CD4-positive, alpha-beta T cell treated with Interleukin-4 for 1 hour (primary cell): Measurements from ENCODE around the gene FXYD3.
"Not testable (repeated sequence)": the region's sequence is repeated elsewhere in the genome, so short reads cannot be mapped to it uniquely, and the experiment has no call there.

Experiments used
- DNase-seq, 2 donors: peaks; one replicate each; pipeline ENCODE4 v3.0.0-alpha.2; 2020 to 2022

The FXYD3 gene

DNA sequence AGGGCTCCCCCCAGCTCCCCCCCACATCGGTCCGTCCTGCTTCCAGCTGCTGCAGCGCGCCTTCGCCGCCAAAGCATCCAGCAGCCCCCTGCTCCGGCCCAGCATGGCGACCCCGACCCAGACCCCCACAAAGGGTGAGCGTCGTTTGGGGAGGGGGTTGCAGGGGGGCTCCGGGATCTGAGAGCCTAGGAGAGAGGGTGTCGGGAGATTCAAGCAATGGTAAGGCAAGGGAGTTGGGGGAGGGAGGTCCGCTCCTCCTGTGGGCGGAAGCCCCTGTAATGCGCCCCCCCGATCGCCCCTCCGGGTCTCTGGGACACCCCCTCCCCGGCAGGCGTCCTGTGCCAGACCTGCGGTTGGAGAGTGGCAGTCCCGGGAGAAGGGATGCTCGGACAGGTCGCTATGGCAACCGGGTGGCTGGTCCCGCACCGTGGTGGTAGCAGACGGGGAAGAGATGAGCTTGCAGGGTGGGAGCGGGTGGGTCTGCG, 27.6 kb downstream of the FXYD3 start, which contains the start of gene FXYD7:
Gene FXYD7 (plus strand): TSS at position 25 of the 485 bp plus-strand sequence. CDS start 79 bp downstream, at position 104.
- DNase-seq = peak in 1 of 2 donors; percentile 14

DNA sequence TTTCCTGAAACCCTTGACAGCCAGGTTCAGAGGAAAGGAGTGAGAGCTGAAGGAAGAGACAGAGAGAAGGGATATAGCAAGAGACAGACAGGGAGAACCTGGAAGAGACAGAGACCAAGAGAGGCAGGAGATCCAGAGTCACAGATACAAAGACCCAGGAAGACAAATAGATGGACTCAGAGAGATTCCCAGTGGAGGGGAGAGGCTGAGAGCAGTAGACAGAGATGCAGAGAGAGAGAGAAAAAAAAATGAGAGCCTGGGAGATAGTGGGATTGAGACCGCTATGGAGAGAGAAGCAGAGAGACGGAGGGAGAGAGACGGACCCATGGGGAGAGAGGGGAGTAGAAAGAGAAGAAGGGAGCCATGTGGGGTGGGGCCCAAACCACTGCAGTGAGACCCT, 28.2 kb downstream of the FXYD3 start:
- no peak for DNase-seq

DNA sequence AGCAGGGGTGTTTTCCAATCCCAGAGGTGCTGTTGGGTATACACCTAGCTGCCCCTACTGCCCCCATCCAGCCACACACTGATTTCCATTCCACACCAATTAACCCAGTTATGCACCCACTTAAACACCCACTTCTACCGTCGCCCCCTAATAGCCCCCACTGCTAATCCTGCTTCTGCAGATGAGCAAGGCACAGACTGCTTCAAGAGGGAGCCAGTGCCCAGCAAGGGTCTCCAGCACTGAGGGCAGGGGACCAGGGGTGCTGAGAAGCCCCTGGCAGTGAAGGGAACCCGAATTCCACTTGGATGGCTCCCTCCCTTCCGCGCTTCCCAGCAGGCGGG, 28.6 kb downstream of the FXYD3 start:
- DNase-seq = no peak

DNA sequence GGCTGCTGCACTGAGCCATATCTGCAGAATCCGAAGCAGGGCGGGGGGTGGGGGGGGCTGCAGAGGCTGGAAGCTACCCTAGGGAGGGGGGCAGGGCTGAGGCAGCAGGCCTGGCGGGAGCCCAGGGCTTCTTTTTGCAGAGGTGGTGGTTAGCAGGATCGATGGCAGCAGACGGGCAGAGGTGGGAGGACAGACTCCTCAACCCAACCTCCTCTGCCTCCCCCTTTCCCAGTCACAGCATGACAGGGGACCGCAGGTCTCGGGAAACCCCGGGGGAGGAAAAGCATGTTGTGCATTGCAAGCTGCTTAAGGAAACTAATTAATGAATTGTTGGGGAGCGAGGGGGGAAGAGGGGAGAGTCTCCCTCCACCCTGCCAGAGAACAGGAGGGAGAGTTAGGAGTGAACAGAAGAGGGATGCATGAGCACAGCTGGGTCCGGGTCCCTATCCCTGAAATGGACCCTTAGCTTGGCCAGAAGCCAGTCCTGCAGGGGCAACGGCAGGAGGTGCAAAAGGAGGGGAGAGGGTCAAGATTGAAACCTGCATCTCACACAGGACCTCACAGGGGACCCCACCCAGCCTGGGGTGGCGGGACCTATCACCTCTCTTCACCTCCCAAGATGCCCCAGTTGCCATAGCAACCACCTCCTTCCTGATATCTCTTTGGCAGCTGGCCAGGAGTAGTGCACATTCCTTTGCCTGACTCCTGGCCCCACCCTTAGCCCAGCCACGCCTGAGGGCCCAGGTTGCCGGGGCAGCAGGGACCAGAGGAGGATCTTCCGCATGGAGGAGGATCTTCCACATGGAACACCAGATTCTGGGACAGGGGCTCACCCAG, 29.2 kb downstream of the FXYD3 start:
- DNase-seq = peak; percentile 47 to 63

DNA sequence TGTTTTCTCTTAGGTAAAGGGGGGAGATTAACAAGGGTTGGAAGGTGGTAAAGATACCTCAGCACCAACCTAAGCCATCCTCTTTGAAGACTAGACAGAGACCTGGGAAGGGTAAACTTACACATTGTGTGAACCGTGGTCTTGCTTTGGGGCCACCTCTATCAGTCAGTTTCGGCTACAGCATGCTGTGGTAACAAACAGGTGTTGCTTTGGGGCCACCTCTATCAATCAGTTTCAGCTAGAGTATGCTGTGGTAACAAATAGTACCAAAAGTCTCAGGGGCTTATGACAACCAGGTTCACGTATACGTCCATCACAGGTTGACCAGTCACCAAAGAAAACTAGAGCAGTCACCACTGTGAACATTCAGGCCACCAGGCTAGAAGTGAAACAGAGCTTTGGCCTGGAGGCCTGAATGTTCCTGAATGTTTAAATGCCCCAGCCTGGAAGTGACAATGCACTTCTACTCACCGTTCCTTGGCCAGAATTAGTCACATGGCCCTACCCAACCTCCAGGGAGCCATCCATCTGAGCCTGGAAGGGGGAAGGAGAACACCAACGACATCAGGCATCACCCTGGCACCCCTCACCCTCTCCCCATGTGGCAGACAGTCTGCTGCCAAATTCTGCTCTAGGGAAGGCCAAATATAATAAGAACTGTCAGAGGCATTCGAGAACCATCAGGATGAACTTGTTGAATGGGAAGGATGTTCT, 31.3 kb downstream of the FXYD3 start:
- no peak for DNase-seq

DNA sequence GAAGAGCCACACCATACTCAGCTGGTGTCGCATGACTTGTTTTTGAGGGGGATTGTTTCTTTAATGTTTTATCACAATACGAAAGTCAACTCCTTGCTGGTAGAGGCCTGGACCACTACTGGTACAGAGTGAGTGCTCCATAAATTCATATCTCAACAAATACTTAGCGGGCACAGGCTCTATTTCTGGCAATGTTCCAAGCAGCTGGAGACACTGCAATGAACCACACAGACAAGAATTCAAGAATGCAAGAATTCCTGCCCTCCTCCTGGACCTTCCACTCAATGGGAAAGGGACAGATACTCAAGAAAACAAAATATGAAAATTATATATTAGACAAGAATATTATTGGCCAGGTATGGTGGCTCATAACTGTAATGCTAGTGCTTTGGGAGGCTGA, 33.8 kb downstream of the FXYD3 start:
- no peak for DNase-seq

DNA sequence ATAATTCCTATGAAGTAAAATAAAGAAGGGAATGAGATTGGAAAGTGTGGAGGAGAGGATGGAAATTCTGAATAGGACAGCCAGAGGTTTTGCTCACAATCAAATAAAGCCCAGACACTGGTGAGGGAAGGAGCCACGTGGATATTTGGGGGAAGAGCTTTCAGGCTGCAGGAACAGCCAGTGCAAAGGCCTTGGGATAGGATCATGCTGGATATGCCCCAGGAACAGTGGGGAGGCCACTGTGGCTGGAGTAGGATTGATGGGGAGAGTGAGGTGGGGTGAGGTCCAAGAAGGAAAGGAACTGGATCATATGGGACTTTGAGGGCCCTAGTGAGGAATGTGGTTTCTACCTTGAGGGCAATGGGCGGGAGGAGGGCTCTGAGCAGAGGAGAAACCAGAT, 34.8 kb downstream of the FXYD3 start:
- DNase-seq = no peak

DNA sequence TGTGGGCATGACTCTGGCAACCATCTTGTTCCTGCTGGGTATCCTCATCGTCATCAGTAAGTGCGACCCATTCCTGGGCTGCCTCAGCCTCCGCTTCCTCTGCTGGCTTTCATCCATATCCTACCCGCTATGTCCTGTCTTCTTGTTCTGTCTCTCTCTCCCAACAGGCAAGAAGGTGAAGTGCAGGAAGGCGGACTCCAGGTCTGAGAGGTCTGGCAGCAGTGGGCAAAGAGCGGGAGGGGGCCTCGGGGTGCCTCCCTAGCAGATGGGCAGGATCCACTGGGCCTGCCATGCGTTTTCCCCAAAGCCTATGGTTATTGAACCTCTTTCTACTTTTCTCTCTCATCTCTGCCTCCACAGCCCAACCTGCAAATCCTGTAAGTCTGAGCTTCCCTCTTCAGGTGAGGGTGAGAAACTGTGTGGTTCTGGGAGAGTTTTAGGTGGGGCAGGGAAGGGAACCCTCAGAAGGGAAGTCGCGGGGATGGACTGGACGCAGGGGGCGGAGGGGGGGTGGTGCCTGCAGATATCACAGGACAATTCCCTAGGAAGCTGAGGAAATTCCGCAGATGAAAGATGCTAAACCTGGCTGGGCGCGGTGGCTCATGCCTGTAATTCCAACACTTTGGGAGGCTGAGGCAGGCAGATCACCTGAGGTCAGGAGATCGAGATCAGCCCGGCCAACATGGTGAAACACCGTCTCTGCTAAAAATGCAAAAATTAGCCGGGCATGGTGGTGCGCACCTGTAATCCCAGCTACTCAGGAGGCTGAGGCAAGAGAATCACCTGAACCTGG, 35.8 kb downstream of the FXYD3 start:
- no peak for DNase-seq

DNA sequence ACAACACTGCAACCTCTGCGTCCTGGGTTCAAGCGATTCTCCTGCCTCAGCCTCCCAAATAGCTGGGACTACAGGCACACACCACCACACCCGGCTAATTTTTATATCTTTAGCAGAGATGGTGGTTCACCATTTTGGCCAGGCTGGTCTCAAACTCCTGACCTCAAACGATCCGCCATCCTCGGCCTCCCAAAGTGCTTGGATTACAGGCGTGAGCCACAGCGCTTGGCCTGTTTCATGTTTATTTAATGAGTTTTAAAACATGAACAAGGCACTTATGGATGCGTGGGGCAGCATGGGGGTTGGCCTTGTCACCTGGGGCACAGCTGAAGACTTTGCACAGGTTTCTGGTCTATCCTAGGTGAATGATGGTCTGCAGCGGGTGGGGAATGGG, 37.5 kb downstream of the FXYD3 start:
- DNase-seq = not testable (repeated sequence)

DNA sequence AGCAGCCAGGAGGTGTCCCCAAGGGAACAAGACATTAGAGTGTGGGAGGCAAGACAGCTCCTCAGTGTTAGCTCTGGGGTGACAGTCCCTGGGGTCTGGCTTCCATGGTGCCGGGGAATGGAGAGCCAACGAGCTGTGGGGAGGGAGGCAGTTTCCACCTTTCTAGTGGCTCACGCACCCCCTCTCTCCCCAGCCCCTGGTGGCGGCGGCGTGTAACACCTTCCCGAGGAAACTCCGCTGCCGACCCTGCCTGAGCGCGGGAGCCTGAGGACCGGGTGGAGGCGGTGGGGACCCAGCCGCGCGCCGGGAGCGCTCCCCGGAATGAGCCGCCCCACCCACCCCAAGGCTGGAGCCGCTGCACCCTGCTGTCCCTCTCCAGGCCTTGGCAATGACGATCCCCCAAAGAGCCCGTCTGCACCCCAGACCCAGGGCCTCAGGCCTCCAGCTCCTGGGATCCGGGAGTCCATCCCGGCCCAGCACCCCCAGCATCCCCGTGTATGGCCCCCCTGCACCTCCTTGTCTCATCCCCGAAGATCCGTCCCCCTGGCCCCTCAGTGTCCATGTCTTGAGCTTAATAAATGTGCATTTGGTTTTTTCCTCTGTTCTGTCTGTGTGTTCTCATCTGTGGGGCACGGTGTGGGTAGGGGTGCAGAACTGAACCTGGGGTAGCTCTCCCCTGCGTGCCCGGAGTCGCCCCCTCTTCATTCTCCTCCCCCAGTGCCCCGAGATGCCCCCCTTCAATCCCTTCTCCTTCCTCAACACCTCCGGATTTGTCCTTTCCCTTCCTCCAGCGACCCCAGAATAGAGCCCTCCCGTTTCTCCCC, 38.3 kb downstream of the FXYD3 start:
- DNase-seq = peak; percentile 80 to 81

DNA sequence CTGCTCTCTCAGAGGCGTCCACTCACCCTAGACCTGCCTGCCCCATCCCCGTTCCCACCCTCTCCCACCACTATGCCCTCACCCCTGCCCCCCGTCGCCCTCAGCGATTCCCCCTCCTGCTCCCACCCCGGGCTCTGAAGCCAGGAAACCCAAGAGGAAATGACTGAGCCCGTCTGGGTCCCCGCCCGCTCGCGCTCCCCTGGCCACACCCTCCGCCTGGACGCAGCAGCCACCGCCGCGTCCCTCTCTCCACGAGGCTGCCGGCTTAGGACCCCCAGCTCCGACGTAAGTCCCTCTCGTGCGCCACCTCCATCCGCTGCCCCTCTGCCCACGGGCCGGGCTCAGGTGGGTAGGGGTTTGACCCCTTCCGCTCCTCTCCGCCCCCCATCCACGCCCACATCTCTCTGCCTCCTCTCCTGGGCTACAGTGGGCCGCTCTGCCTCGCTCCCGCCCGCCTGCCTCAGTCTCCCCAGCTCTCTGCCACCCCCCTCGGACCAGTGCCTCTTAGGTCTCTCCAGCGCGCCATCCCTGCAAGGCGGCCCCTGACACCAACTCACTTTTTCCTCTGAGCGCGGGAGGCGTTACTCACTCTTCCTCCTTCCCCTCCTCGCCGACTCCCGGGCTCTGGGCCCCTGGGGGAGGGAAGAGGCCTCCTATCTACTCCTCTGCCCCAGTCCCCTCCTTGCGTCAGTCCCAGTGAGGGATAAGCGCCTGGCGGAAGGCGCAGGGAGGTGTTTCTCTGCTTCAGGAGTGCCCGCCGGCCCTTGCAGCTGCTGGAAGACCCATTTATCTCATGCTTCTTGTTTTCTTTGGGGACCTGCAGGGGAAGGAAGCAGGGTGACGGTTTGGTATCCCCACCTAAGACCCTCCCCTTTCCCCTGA, 39.1 kb downstream of the FXYD3 start, which contains the start of gene FXYD5:
Gene FXYD5 (plus strand): TSS at position 211 of the 882 bp plus-strand sequence. CDS start 816 bp downstream, outside the sequence.
- peak; percentile 69 to 72 for DNase-seq

DNA sequence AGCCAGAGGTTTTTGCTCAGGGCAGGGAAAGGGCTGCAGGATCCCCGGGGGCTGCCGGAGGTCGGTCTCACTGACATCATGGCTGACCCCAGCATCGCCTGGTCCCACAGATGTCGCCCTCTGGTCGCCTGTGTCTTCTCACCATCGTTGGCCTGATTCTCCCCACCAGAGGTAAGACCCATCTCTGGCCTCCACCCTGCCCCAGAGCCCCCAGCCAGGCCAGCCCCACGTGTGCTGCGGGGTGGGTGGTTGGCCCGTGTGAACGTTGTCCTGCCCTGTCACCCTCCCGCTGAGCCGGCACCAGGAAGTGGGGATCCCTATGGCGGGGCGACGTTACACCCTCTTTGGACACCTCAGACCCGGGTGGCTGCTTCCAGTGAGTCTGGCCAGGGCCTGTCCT, 39.8 kb downstream of the FXYD3 start:
- DNase-seq = no peak

DNA sequence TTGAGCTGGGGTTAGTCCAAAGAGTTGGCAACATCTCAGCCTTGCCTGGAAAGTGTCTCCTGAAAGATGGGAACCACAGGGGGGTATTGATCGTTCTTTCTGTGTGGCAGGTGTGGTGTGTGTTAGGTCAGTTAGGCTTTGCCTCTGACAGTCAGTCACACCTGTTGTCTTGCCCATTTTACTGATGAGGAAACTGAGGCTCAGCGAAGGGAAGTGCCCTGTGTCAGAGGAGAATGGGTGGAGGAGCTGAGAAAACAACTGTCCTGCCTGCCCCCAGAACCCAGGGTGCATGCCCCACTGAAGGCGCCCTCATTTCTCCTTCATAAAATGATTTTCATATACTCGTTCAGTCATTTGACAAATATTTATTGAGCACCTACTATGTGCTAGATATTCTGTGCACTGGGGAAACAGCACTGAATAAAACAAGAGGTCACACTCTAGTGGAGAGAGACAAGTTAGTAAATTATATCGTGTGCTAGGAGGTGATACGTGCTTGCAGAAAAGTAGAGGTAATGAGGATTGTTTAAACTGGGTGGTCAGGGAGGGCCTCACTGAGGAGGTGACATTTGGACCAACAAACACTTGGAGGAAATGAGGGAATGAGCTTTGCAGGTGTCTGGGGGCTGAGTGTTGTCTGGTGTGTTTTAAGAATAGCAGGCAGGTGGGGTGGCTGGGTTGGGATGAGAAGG, 40.5 kb downstream of the FXYD3 start:
- DNase-seq = no peak

DNA sequence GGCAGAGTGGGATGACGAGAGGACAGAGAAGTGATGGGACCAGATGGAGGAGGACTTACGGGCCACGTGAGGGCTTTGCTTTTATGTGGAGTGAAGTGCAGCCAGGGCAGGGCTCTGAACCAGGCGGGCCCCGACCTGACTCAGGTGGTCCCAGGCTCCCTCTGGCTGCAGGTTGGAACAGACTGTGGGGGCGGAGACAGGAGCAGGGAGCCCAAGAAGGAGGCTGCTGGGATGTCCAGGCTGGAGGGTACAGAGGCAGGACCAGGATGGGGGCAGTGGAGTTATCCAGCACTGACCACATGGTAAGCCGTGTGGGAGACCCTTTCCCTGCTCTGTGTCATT, 41.0 kb downstream of the FXYD3 start:
- no peak for DNase-seq

DNA sequence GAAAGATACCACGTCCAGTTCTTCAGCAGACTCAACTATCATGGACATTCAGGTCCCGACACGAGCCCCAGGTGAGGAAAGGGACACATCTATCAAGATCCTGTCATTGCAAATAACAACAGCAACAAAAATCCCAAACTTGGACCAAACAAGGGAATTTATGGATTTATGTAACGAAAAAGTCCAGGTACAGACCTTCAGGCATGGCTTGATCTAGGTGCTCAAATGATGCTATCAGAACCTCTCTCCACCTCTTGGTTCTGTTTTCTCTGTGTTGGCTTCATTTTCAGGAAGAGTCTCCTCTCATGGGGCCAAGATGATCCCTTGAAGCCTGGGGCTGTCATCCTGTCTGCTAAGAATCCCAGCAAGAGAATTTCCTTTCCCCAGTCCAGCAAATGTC, 41.8 kb downstream of the FXYD3 start:
- no peak for DNase-seq

DNA sequence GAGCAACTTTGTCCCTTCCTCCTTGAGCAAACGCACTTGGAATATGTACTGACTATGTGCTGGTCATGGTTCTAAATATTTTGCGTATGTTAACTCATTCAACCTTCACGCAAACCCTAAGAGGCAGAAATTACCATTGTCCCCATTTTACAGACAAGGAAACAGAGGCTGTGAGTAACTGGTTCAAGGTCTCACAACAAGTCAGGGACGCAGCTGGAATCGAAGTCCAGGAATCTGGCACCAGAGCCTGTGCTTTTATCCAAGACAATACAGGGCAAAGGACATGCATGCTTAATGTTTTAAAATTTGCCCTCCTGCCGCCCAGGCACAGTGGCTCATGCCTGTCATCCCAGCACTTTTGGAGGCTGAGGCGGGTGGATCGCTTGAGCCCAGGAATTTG, 44.0 kb downstream of the FXYD3 start:
- no peak for DNase-seq

DNA sequence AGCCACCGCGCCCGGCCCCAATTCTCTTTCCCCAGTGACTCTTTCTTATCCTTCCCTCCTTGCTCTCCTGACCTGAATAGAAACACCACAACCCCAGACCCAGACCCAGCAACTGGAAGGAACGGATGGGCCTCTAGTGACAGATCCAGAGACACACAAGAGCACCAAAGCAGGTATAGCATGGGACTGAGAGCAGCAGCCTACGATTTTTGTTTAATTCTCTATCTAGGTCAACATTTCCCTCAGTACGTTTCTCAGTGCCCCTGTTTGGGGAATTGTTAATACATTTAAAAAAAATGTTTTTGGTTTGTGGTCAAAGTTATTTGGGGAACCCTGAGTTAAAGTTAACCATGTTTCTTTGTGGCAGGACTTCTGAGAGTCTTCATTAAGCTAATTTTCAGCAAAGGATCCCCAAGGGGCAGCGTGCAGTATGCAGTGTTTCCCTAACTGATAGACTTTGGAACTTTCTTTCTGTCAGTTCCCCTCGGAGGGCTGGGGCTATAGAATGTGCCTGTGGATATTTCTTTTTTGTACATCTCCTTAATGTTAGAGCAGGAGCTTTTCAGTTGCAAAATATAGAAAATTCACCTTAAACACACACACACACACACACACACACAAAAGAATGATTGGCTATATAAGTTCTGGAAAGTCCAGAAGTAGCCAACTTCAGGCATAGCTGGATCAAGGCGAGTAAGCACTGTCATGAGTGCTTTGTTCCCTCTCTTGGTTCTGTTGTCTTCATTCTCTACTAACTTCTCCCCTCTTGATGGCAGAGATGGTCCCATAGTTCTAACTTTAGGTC, 45.2 kb downstream of the FXYD3 start:
- no peak for DNase-seq

DNA sequence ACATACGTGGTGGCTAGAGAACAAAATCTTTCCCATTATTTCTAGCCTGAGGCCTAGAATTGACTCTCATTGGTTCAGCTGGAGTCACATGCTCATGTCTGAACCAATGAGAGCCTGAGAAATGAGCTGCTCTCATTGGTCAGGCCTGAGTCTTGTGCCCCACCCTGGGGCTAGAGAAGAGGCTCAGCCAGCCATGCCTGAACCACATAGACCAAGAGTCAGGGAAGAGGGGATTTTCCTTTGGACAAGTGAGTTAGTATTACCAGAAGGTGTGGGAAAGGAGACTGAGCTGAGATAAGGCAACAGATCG, 45.8 kb downstream of the FXYD3 start:
- no peak for DNase-seq

DNA sequence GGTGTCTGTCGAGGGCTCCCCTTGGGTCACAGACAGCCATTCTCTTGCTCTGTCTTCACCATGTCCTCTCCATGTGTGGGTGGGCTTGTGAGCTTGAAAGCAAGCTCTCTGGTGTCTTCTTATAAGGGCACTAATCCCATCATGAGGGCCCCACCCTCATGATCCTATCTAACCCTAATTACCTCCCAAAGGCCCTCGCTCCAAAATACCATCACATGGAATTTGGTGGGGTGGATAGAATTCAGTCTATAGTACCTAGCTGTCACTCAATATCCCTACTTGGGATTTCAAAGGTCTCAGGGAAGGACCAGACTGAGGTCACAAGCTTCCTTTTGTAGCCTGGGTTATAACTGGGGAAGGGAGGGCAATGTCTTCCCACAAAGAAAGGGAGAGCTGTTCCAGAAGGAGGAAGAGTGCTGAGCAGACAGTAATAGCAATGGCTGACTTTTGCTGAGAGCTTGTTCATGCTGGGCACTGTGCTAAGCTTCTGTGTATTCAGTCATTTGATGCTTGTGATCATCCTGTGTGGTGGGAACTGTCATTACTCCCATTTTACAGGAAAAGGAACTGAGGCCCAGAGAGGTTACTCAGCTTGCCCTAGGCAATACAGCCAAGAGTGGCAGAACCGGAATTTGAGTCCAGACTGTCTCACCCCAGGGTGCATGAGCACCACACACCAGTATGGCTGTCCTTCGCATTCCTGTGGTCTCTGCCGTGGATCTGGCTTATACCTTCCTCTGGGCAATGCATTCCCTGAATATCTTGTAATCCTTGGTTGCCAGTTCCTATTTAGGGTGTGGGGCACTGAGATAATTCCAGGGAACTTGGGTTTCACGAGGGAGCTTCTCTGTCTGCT, 47.1 kb downstream of the FXYD3 start:
- no peak for DNase-seq
